Kidney epithelial cell (primary cell): ENCODE measurements around the gene GRIA4. TPM values are rescaled to one million over a fixed set of nuclear protein-coding genes. Genes with fewer than 3 reads are reported as not detected.

Source experiments
- DNase-seq: peaks from one replicate; pipeline ENCODE4 v3.0.0-alpha.2; 2010; ENCODE audit warnings: low read depth
- H3K27me3 ChIP-seq: 2 replicates; pipeline ENCODE4 v1.6.0; 2011; ENCODE audit warnings: low read length; ENCODE audit not compliant: control insufficient read depth, insufficient read depth
- H3K36me3 ChIP-seq: 2 replicates; pipeline ENCODE4 v1.5.1; 2011; ENCODE audit warnings: low read length; ENCODE audit not compliant: control insufficient read depth, insufficient read depth
- H3K4me3 ChIP-seq: 2 replicates; pipeline ENCODE4 v1.5.1; 2011; ENCODE audit warnings: low read depth, mild to moderate bottlenecking, control low read depth, low read length
- total RNA-seq: library from RNA; depleted of rRNA; stranded (reverse); fragments of >200 nt; gene quantifications from 2 replicates; pipeline ENCODE4 v1.2.3, GENCODE V29; 2015
- TF ChIP-seq, protein P1 (sequence below): IDR thresholded peaks from 2 replicates; pipeline ENCODE4 v1.5.1; 2011; ENCODE audit warnings: mild to moderate bottlenecking, moderate library complexity, low read length, control low read depth, inconsistent platforms; ENCODE audit not compliant: insufficient read depth, poor library complexity, severe bottlenecking

Gene GRIA4
- total RNA-seq, 1 donor from 2014 or later, result not detected

DNA sequence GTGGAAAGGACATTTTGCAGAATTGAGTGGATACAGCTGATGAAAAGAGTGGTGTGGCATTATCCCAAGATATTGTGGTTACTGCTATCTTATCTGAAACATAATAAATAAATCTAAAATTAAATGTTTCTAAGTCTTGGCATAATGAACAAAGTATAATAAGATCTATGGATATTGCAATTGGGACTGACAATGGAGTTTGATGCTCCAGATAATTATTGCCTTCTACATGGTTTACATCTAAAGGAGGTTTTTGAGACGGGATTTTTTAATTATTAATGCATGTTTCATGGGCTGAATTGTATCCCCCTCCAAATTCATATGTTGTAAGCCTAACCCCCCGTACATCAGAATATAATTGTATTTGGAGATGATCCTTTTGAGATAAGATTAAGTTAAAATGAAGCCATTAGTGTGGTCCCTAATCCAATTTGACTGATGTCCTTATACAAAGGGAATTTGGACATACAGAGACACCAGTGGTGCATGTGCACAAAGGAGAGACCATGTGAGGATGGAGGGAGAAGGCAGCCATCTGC lies 213.7 kb downstream of the GRIA4 start:
- TF ChIP-seq, protein P1, sequence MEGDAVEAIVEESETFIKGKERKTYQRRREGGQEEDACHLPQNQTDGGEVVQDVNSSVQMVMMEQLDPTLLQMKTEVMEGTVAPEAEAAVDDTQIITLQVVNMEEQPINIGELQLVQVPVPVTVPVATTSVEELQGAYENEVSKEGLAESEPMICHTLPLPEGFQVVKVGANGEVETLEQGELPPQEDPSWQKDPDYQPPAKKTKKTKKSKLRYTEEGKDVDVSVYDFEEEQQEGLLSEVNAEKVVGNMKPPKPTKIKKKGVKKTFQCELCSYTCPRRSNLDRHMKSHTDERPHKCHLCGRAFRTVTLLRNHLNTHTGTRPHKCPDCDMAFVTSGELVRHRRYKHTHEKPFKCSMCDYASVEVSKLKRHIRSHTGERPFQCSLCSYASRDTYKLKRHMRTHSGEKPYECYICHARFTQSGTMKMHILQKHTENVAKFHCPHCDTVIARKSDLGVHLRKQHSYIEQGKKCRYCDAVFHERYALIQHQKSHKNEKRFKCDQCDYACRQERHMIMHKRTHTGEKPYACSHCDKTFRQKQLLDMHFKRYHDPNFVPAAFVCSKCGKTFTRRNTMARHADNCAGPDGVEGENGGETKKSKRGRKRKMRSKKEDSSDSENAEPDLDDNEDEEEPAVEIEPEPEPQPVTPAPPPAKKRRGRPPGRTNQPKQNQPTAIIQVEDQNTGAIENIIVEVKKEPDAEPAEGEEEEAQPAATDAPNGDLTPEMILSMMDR, result no peak

DNA sequence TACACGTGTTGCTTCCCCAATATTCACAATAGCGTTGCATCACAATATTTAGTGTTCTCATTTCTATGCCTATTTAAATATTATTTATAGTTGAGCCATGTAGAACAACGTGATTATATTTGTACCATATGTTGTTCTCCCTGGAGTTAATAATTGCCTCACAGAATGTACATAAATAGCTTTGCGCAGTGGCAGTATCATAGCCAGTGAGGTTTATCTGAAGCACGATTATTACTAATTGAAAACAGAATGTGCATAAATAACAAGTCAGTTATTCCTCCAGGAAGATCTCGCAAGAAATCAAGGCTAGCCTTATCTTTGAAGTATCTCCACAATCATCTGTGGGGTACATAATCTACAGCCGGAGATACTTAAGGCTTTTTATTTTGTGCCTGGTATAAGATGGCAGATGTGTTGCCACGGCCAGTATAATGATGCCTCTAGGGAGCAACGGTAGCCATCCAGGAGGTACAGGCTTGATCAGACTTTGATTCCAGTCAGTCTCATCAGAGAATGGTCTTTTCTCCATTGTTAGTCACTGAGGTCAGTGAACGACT lies 214.7 kb downstream of the GRIA4 start:
- no peaks in the 10 kb centered on the region for H3K36me3 ChIP-seq
- H3K27me3 ChIP-seq, result no peaks in the 10 kb centered on the region
- H3K4me3 ChIP-seq, result no peak overlapping the region
- TF ChIP-seq, protein P1, result no peak
- DNase-seq, result no peak

More for the DNA sequence above, 213.7 kb downstream of the GRIA4 start:
- Histone ChIP-seq H3K27me3 (no peaks in the 10 kb centered on the region), H3K4me3 (no peak overlapping the region), H3K36me3 (no peaks in the 10 kb centered on the region)
- no peak for DNase-seq

DNA sequence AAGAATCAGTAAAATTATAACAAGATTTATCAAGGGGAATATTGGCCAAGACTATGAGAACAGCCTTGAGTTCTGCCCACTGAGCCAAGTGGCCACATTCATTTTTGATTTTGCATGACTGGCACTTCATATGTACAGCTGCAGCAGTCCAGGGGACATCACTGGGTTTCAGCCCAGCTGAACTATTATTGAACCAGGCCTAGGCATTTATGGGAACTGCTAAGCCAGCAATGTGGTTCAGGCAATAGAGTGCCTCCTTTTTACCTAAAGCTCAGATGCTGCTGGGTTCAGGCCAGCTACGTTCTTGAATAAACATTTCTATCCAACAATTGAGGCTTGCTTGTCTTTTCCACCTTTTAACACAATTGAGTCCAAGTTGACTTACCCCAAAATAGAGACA lies 215.3 kb downstream of the GRIA4 start:
- H3K4me3 ChIP-seq, result no peak overlapping the region
- H3K27me3 ChIP-seq, result no peaks in the 10 kb centered on the region
- TF ChIP-seq, protein P1, result no peak
- no peaks in the 10 kb centered on the region for H3K36me3 ChIP-seq
- DNase-seq, result no peak

DNA sequence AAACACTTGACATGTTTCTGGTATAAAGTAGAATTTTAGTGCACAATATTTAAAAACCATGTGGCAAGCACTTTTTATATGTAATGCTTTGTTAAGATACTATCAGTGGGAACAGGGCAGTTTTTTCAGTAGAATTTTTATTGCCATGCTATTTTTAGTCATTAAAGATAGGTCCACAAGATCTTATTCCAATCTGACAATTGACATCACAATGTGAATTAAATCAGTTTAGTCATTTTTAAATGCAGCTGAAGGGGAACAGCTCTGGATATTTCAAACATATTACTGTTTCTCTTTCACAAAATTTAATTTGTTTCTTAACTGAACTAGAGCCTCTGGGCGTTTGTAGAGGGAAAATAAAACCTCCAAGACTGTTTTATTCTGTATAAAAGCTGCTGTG lies 218.0 kb downstream of the GRIA4 start:
- Histone ChIP-seq H3K4me3 (no peak overlapping the region), H3K36me3 (no peaks in the 10 kb centered on the region), H3K27me3 (no peaks in the 10 kb centered on the region)
- TF ChIP-seq, protein P1, result no peak
- DNase-seq, result no peak

DNA sequence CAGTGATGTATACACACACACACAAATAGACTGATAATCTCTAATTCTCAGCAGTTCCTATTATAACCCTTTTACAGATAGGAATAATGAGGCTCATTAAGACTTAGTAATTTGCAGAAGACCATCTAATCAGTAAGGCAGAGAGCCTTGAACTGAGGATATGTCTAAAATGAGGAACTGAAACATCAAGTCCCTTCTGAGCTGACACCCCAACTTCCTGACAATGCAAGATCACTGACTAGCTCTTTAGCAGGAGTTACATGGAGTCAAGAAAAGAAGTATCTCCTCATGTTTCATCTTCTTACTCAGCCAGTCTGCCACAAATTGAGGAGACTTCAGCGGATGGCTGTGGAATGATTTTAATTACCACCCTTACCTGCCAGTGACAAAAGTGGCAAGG lies 219.2 kb downstream of the GRIA4 start:
- Histone ChIP-seq H3K27me3 (no peaks in the 10 kb centered on the region), H3K4me3 (no peak overlapping the region), H3K36me3 (no peaks in the 10 kb centered on the region)
- DNase-seq, result no peak
- TF ChIP-seq, protein P1, result no peak

DNA sequence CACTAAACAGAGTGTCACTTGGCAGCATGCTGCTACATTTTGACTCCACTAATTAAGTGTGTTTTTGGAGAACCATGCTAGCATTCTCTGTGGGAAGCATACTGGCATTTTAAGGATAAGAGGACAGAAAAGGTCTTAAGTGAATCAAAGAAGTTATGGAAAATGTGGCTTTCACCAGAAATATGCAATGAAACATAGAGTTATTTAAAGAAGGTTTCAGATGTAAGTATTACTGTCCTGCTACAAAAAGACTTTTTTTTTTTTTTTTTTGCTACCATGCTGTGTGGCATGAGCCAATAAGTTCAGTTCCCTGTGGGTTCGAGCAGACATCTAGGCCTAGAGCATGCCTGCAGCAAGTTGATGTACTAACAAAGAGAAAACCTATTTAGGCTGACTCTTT lies 224.6 kb downstream of the GRIA4 start:
- no peak for DNase-seq
- no peaks in the 10 kb centered on the region for H3K36me3 ChIP-seq
- H3K4me3 ChIP-seq, result no peak overlapping the region
- no peaks in the 10 kb centered on the region for H3K27me3 ChIP-seq
- TF ChIP-seq, protein P1, result no peak
